Stimulated activated naive CD8-positive, alpha-beta T cell treated with anti-CD3 and anti-CD28 coated beads, Interleukin-15, Interleukin-2, amounts not matched to agents 100 ng/mL and 50 ng/mL, for 24 hours (primary cell): Measurements from ENCODE around the gene PCDH15.

Source experiments
- H3K27ac Mint-ChIP-seq: one replicate; pipeline ENCODE4 v1.8.0; 2021; ENCODE audit warnings: mild to moderate bottlenecking, mixed read lengths
- H3K27me3 Mint-ChIP-seq: one replicate; pipeline ENCODE4 v1.8.0; 2021; ENCODE audit warnings: mixed read lengths
- H3K36me3 Mint-ChIP-seq: one replicate; pipeline ENCODE4 v1.8.0; 2021; ENCODE audit warnings: low read depth, mixed read lengths
- H3K4me1 Mint-ChIP-seq: one replicate; pipeline ENCODE4 v1.8.0; 2021; ENCODE audit warnings: low read depth, mixed read lengths
- H3K4me3 Mint-ChIP-seq: one replicate; pipeline ENCODE4 v1.8.0; 2021; ENCODE audit warnings: mild to moderate bottlenecking, mixed read lengths
- H3K9me3 Mint-ChIP-seq: one replicate; pipeline ENCODE4 v1.8.0; 2021; ENCODE audit warnings: mixed read lengths

The PCDH15 gene

GRCh38 chr10:54284526-54285193 lies 516.4 kb downstream of the PCDH15 start:
- Mint-ChIP-seq H3K9me3 (peaks cover 17% of the 10 kb centered on the region), H3K4me1 (no peaks in the 10 kb centered on the region)

GRCh38 chr10:54282012-54282411 lies 519.0 kb downstream of the PCDH15 start:
- H3K4me3 Mint-ChIP-seq, result no peak overlapping the region
- no peaks in the 10 kb centered on the region for H3K27me3 Mint-ChIP-seq
- H3K4me1 Mint-ChIP-seq, result no peaks in the 10 kb centered on the region
- no peak overlapping the region for H3K27ac Mint-ChIP-seq
- peaks cover 19% of the 10 kb centered on the region for H3K9me3 Mint-ChIP-seq
- H3K36me3 Mint-ChIP-seq, result no peaks in the 10 kb centered on the region

More at GRCh38 chr10:54284526-54285193, 516.4 kb downstream of the PCDH15 start:
- H3K27me3 Mint-ChIP-seq, result no peaks in the 10 kb centered on the region
- no peaks in the 10 kb centered on the region for H3K36me3 Mint-ChIP-seq
- no peak overlapping the region for H3K27ac Mint-ChIP-seq
- H3K4me3 Mint-ChIP-seq, result no peak overlapping the region

GRCh38 chr10:54266395-54266794 lies 534.6 kb downstream of the PCDH15 start:
- Mint-ChIP-seq H3K9me3 (peaks cover 9% of the 10 kb centered on the region), H3K27ac (no peak overlapping the region), H3K36me3 (no peaks in the 10 kb centered on the region), H3K27me3 (no peaks in the 10 kb centered on the region), H3K4me3 (no peak overlapping the region), H3K4me1 (no peaks in the 10 kb centered on the region)

GRCh38 chr10:54262726-54263125 lies 538.3 kb downstream of the PCDH15 start:
- Mint-ChIP-seq H3K27me3 (no peaks in the 10 kb centered on the region), H3K36me3 (no peaks in the 10 kb centered on the region), H3K27ac (no peak overlapping the region), H3K9me3 (peaks cover 9% of the 10 kb centered on the region), H3K4me3 (no peak overlapping the region), H3K4me1 (no peaks in the 10 kb centered on the region)

GRCh38 chr10:54259104-54259503 lies 541.9 kb downstream of the PCDH15 start:
- no peaks in the 10 kb centered on the region for H3K4me1 Mint-ChIP-seq
- no peaks in the 10 kb centered on the region for H3K36me3 Mint-ChIP-seq
- no peak overlapping the region for H3K27ac Mint-ChIP-seq
- H3K9me3 Mint-ChIP-seq, result peaks cover 6% of the 10 kb centered on the region
- H3K4me3 Mint-ChIP-seq, result no peak overlapping the region
- no peaks in the 10 kb centered on the region for H3K27me3 Mint-ChIP-seq

- Mint-ChIP-seq H3K9me3 (peaks cover 9% of the 10 kb centered on the region), H3K27ac (no peak overlapping the region), H3K4me3 (no peak overlapping the region), H3K36me3 (no peaks in the 10 kb centered on the region), H3K27me3 (no peaks in the 10 kb centered on the region), H3K4me1 (no peaks in the 10 kb centered on the region)
Observed at GRCh38 chr10:54234832-54235231, 566.2 kb downstream of the PCDH15 start.

GRCh38 chr10:54203401-54203800 lies 597.6 kb downstream of the PCDH15 start:
- Mint-ChIP-seq H3K27ac (no peak overlapping the region), H3K4me3 (no peak overlapping the region), H3K36me3 (no peaks in the 10 kb centered on the region), H3K4me1 (no peaks in the 10 kb centered on the region), H3K27me3 (no peaks in the 10 kb centered on the region), H3K9me3 (peaks cover 6% of the 10 kb centered on the region)

- H3K4me3 Mint-ChIP-seq, result no peak overlapping the region
- H3K4me1 Mint-ChIP-seq, result no peaks in the 10 kb centered on the region
- H3K27me3 Mint-ChIP-seq, result no peaks in the 10 kb centered on the region
- peaks cover 9% of the 10 kb centered on the region for H3K9me3 Mint-ChIP-seq
- H3K27ac Mint-ChIP-seq, result no peak overlapping the region
- H3K36me3 Mint-ChIP-seq, result no peaks in the 10 kb centered on the region
Observed at GRCh38 chr10:54198051-54198450, 603.0 kb downstream of the PCDH15 start.

- Mint-ChIP-seq H3K36me3 (no peaks in the 10 kb centered on the region), H3K9me3 (peaks cover 3% of the 10 kb centered on the region), H3K27me3 (no peaks in the 10 kb centered on the region)
Observed at GRCh38 chr10:54194806-54195205, 606.2 kb downstream of the PCDH15 start.

GRCh38 chr10:54159924-54160323 lies 641.1 kb downstream of the PCDH15 start:
- Mint-ChIP-seq H3K9me3 (peaks cover 12% of the 10 kb centered on the region), H3K4me1 (no peaks in the 10 kb centered on the region), H3K27me3 (no peaks in the 10 kb centered on the region), H3K36me3 (no peaks in the 10 kb centered on the region), H3K4me3 (no peak overlapping the region), H3K27ac (no peak overlapping the region)

More at GRCh38 chr10:54194806-54195205, 606.2 kb downstream of the PCDH15 start:
- Mint-ChIP-seq H3K27ac (no peak overlapping the region), H3K4me1 (no peaks in the 10 kb centered on the region), H3K4me3 (no peak overlapping the region)

GRCh38 chr10:54148508-54148907 lies 652.5 kb downstream of the PCDH15 start:
- Mint-ChIP-seq H3K4me1 (no peaks in the 10 kb centered on the region), H3K27me3 (no peaks in the 10 kb centered on the region), H3K36me3 (no peaks in the 10 kb centered on the region), H3K4me3 (no peak overlapping the region), H3K9me3 (peaks cover 6% of the 10 kb centered on the region), H3K27ac (no peak overlapping the region)

- Mint-ChIP-seq H3K4me3 (no peak overlapping the region), H3K27me3 (no peaks in the 10 kb centered on the region), H3K4me1 (no peaks in the 10 kb centered on the region), H3K9me3 (peaks cover 12% of the 10 kb centered on the region), H3K27ac (no peak overlapping the region), H3K36me3 (no peaks in the 10 kb centered on the region)
Observed at GRCh38 chr10:54139819-54140428, 661.1 kb downstream of the PCDH15 start.

GRCh38 chr10:54137396-54137795 lies 663.6 kb downstream of the PCDH15 start:
- H3K4me3 Mint-ChIP-seq, result no peak overlapping the region
- H3K27me3 Mint-ChIP-seq, result no peaks in the 10 kb centered on the region
- peaks cover 12% of the 10 kb centered on the region for H3K9me3 Mint-ChIP-seq
- no peaks in the 10 kb centered on the region for H3K36me3 Mint-ChIP-seq
- no peak overlapping the region for H3K27ac Mint-ChIP-seq
- H3K4me1 Mint-ChIP-seq, result no peaks in the 10 kb centered on the region

- H3K27me3 Mint-ChIP-seq, result no peaks in the 10 kb centered on the region
- H3K36me3 Mint-ChIP-seq, result no peaks in the 10 kb centered on the region
- H3K9me3 Mint-ChIP-seq, result peaks cover 4% of the 10 kb centered on the region
- H3K4me3 Mint-ChIP-seq, result no peak overlapping the region
- no peaks in the 10 kb centered on the region for H3K4me1 Mint-ChIP-seq
- H3K27ac Mint-ChIP-seq, result no peak overlapping the region
Observed at GRCh38 chr10:54133203-54133602, 667.8 kb downstream of the PCDH15 start.

- Mint-ChIP-seq H3K36me3 (no peaks in the 10 kb centered on the region), H3K9me3 (peaks cover 7% of the 10 kb centered on the region), H3K4me3 (no peak overlapping the region), H3K27ac (no peak overlapping the region), H3K4me1 (no peaks in the 10 kb centered on the region), H3K27me3 (no peaks in the 10 kb centered on the region)
Observed at GRCh38 chr10:54131833-54132232, 669.2 kb downstream of the PCDH15 start.

- no peak overlapping the region for H3K4me3 Mint-ChIP-seq
- H3K27me3 Mint-ChIP-seq, result no peaks in the 10 kb centered on the region
- H3K27ac Mint-ChIP-seq, result no peak overlapping the region
- no peaks in the 10 kb centered on the region for H3K36me3 Mint-ChIP-seq
- peaks cover 3% of the 10 kb centered on the region for H3K9me3 Mint-ChIP-seq
- H3K4me1 Mint-ChIP-seq, result no peaks in the 10 kb centered on the region
Observed at GRCh38 chr10:54130394-54130793, 670.6 kb downstream of the PCDH15 start.
